Metanephros (tissue), 1 donor: ENCODE measurements around the gene UPP1. TPM values are rescaled to one million over a fixed set of nuclear protein-coding genes. Genes with fewer than 3 reads are reported as not detected.

Source experiments
- total RNA-seq: library from RNA; depleted of rRNA; stranded (reverse); fragments of >200 nt; gene quantifications from one replicate; pipeline ENCODE4 v1.2.3, GENCODE V29; 2014

The UPP1 gene
- total RNA-seq: 9.6 TPM

GRCh38 chr7:48089046-48090003 is at the start of gene UPP1:
TSS of gene UPP1 (plus strand) at chr7:48089265. CDS start at chr7:48094784, 5,519 bp downstream.

Other genes starting within 250 kb of the UPP1 start
- 0.58 TPM for gene PKD1L1, start 140.8 kb upstream of the UPP1 start, total RNA-seq
- 20.9 TPM for gene HUS1, start 109.7 kb upstream of the UPP1 start, total RNA-seq
- gene SUN3, start 60.2 kb upstream of the UPP1 start, total RNA-seq: not detected
- 0.29 TPM for gene C7orf57, start 53.7 kb upstream of the UPP1 start, total RNA-seq
- 3.8 TPM for gene ABCA13, start 82.2 kb downstream of the UPP1 start, total RNA-seq